Breast epithelium (tissue), 4 donors: Measurements from ENCODE around the gene POFUT2. TPM values are rescaled to one million over a fixed set of nuclear protein-coding genes. Genes with fewer than 3 reads are reported as not detected.
"Not testable (repeated sequence)": the region's sequence is repeated elsewhere in the genome, so short reads cannot be mapped to it uniquely, and the experiment has no call there.

Experiments used
- DNase-seq, 2 donors: peaks; one replicate each; pipeline ENCODE4 v3.0.0-alpha.2; 2019; ENCODE audit warnings: low spot score in 2 of 2
- H3K27ac ChIP-seq, 2 donors: fragments of 200-600 bp; sonication (generic) in 1 of 2; one replicate each; pipeline ENCODE4 v1.5.1; 2016 to 2019; ENCODE audit warnings: mild to moderate bottlenecking in 1 of 2
- H3K27me3 ChIP-seq, 2 donors: fragments of 200-600 bp; sonication (generic) in 1 of 2; one replicate each; pipeline versions ENCODE4 v1.5.1 to v1.6.0; 2017 to 2019; ENCODE audit warnings: control low read depth in 1 of 2, mild to moderate bottlenecking in 1 of 2
- H3K36me3 ChIP-seq: fragments of 200-600 bp; one replicate; pipeline ENCODE4 v1.5.1; 2019
- H3K4me1 ChIP-seq, 2 donors: fragments of 200-600 bp; sonication (generic); one replicate each; pipeline ENCODE4 v1.5.1; 2016 to 2019; ENCODE audit warnings: control low read depth in 1 of 2
- H3K4me3 ChIP-seq, 3 donors: fragments of 200-600 bp; sonication (generic); 1 replicate in 2 of 3; 2 replicates in 1 of 3; pipeline ENCODE4 v1.5.1; 2016 to 2019; ENCODE audit warnings: mild to moderate bottlenecking in 3 of 3, moderate library complexity in 2 of 3
- H3K9me3 ChIP-seq, 2 donors: fragments of 200-600 bp; sonication (generic) in 1 of 2; one replicate each; pipeline ENCODE4 v1.5.1; 2016 to 2019; ENCODE audit warnings: control low read depth in 1 of 2
- POLR2A ChIP-seq: fragments of 450-650 bp; IDR thresholded peaks from one replicate; pipeline ENCODE4 v1.6.1; 2016; ENCODE audit warnings: antibody characterized with exemption, mild to moderate bottlenecking, moderate library complexity
- POLR2AphosphoS5 ChIP-seq, 3 donors: sonication (generic); formaldehyde crosslinking; IDR thresholded peaks; one replicate each; pipeline ENCODE4 v1.6.1; 2017; ENCODE audit warnings: antibody characterized with exemption in 3 of 3
- intact Hi-C: fragments of 100-400 bp; cut with DNase I; formaldehyde crosslinking; loops from one replicate; pipeline ENCODE4 v1.15.1; 2023; ENCODE audit warnings: low total_unique reads
- total RNA-seq, 3 donors: library from RNA; depleted of rRNA; stranded (reverse); fragments of >200 nt; gene quantifications; one replicate each; pipeline ENCODE4 v1.1.0, GENCODE V29; 2016
- TF ChIP-seq, protein P1 (sequence below), 3 donors: fragments of 450-650 bp; IDR thresholded peaks; one replicate each; pipeline ENCODE4 v1.5.1; 2016 to 2017; ENCODE audit warnings: antibody characterized with exemption in 3 of 3, mild to moderate bottlenecking in 3 of 3, moderate library complexity in 3 of 3

POFUT2 gene
- total RNA-seq, 3 donors from 2014 or later, result 20.0 to 22.9 (median 22.1) TPM

- Histone ChIP-seq H3K27me3 (no peaks in the 10 kb centered on the region), H3K36me3 (no peaks in the 10 kb centered on the region), H3K9me3 (no peaks in the 10 kb centered on the region), H3K27ac (peak overlapping the region; percentile 60 to 90), H3K4me3 (no peak overlapping the region), H3K4me1 (peaks cover 3 to 5% of the 10 kb centered on the region in 2 donors)
- DNase-seq, result no peak
- TF ChIP-seq POLR2A, result no peak
- peak in 1 of 3 donors; percentile 17 for TF ChIP-seq POLR2AphosphoS5 (IDR thresholded peaks at IDR 0.05)
- intact Hi-C loops, result no loop called here
These were observed 21.6 kb upstream of the POFUT2 start for GRCh38 chr21:45309069-45309986.

GRCh38 chr21:45308194-45309068, 20.7 kb upstream of the POFUT2 start:
- peak overlapping the region; percentile 60 to 90 for H3K27ac ChIP-seq
- intact Hi-C loops, result no loop called here
- no peaks in the 10 kb centered on the region for H3K36me3 ChIP-seq
- no peak for DNase-seq
- H3K27me3 ChIP-seq, result no peaks in the 10 kb centered on the region
- H3K4me3 ChIP-seq, result no peak overlapping the region
- H3K9me3 ChIP-seq, result no peaks in the 10 kb centered on the region
- TF ChIP-seq POLR2A (no peak), POLR2AphosphoS5 (IDR thresholded peaks at IDR 0.05) (no peak)
- TF ChIP-seq, protein P1, sequence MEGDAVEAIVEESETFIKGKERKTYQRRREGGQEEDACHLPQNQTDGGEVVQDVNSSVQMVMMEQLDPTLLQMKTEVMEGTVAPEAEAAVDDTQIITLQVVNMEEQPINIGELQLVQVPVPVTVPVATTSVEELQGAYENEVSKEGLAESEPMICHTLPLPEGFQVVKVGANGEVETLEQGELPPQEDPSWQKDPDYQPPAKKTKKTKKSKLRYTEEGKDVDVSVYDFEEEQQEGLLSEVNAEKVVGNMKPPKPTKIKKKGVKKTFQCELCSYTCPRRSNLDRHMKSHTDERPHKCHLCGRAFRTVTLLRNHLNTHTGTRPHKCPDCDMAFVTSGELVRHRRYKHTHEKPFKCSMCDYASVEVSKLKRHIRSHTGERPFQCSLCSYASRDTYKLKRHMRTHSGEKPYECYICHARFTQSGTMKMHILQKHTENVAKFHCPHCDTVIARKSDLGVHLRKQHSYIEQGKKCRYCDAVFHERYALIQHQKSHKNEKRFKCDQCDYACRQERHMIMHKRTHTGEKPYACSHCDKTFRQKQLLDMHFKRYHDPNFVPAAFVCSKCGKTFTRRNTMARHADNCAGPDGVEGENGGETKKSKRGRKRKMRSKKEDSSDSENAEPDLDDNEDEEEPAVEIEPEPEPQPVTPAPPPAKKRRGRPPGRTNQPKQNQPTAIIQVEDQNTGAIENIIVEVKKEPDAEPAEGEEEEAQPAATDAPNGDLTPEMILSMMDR (IDR thresholded peaks at IDR 0.05), result no peak
- peaks cover 3 to 5% of the 10 kb centered on the region in 2 donors for H3K4me1 ChIP-seq

GRCh38 chr21:45307597-45308158, 20.0 kb upstream of the POFUT2 start:
- H3K4me1 ChIP-seq, H3K36me3 ChIP-seq, intact Hi-C loops, H3K9me3 ChIP-seq, DNase-seq, H3K4me3 ChIP-seq, H3K27me3 ChIP-seq: not testable (repeated sequence)
- peak overlapping the region in 1 of 2 donors; percentile 87 for H3K27ac ChIP-seq

DNA sequence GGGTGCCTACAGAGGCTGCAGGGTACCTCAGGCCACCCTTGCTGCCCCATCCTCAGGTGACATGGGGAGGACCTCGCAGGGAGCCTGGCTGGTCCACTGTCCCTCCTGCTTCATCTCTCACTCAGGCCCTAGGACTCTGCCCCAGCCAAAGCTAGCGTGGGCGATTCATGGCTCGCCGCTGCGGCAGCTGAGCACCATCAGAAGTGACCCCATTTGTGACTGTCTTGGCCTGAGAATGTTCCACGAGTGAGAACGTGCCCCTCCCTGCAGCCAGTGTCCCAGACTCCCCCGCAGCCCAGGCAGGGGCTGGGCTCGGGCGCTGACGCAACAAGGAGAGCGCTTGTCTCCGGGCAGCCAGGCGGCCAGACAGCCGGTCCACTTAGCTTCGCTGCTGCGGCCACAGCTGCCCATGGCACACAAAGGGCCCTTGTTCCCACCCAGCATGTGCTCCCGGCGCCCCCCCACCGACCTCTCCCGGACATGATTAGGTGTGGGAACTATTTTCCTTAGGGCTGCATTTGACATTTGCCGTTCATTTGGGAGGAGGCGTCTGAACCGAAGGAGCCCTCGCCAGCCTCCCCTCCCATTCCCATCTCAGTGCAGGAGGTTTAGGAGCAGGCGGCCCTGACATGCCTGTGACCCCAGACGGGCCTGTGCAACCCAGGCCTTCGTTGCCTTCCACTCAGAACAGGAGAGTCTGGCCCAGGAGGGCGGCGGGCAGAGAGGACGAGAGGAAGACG, 19.3 kb upstream of the POFUT2 start:
- Histone ChIP-seq H3K9me3 (no peaks in the 10 kb centered on the region), H3K4me3 (peak overlapping the region in 2 of 3 donors; percentile 26 to 52), H3K4me1 (peaks cover 3 to 5% of the 10 kb centered on the region in 2 donors), H3K27me3 (no peaks in the 10 kb centered on the region), H3K27ac (peak overlapping the region; percentile 58 to 87), H3K36me3 (no peaks in the 10 kb centered on the region)
- DNase-seq, result peak in 1 of 2 donors; percentile 57
- peak in 2 of 3 donors; percentile 30 to 35 for TF ChIP-seq POLR2AphosphoS5 (IDR thresholded peaks at IDR 0.05)
- TF ChIP-seq, protein P1 (IDR thresholded peaks at IDR 0.05), result no peak
- intact Hi-C loops, result no loop called here

DNA sequence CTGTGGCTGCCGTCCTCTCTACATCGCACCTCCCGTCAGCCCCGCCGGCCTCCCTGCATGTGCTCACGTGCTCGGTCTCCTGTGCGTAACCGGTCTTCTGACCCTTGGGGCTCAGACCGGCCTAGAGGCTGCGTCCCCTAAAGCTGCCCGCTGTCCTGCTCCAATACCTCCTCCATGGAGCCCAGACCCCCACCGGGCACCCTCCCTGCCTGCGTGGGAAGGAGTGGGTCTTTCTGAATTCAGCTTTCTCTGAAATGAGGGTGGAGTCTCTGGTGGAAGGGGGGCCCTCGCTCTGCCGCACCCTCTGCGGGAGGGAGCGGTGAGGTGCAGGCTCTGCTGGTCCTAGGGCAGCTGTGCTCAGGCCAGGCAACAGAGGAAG, 18.7 kb upstream of the POFUT2 start:
- peaks cover 3 to 5% of the 10 kb centered on the region in 2 donors for H3K4me1 ChIP-seq
- peak overlapping the region in 1 of 3 donors; percentile 52 for H3K4me3 ChIP-seq
- TF ChIP-seq POLR2AphosphoS5 (IDR thresholded peaks at IDR 0.05) (no peak), POLR2A (no peak)
- TF ChIP-seq, protein P1 (IDR thresholded peaks at IDR 0.05), result no peak
- intact Hi-C loops, result no loop called here
- peak overlapping the region; percentile 58 to 87 for H3K27ac ChIP-seq
- no peaks in the 10 kb centered on the region for H3K36me3 ChIP-seq
- H3K9me3 ChIP-seq, result no peaks in the 10 kb centered on the region
- H3K27me3 ChIP-seq, result no peaks in the 10 kb centered on the region
- DNase-seq, result no peak
